HepG2 (cell line): ENCODE results near the gene GNA15. TPM values are rescaled to one million over a fixed set of nuclear protein-coding genes. Genes with fewer than 3 reads are reported as not detected.

Experiments used
- AHR ChIP-seq: IDR thresholded peaks from 2 replicates; pipeline ENCODE4 v1.6.1; 2018; ENCODE audit warnings: missing genetic modification reagents, missing compliant biosample characterization
- ESRRA ChIP-seq: sonication (generic); formaldehyde crosslinking; IDR thresholded peaks from 2 replicates; pipeline ENCODE4 v1.5.1; 2020; ENCODE audit warnings: mild to moderate bottlenecking, low read depth, missing genetic modification reagents
- ETV5 ChIP-seq: IDR thresholded peaks from 2 replicates; pipeline ENCODE4 v1.6.1; 2018; ENCODE audit warnings: missing biosample characterization, missing genetic modification reagents, inconsistent platforms, borderline replicate concordance
- EZH2 ChIP-seq: conservative IDR thresholded peaks from 2 replicates; pipeline ENCODE4 v1.6.1; 2012; ENCODE audit warnings: mild to moderate bottlenecking, low read depth, low read length, moderate library complexity
- MED1 ChIP-seq: sonication (generic); formaldehyde crosslinking; IDR thresholded peaks from 2 replicates; pipeline ENCODE4 v1.4.0; 2020; ENCODE audit warnings: missing genetic modification reagents
- NR2F6 ChIP-seq, 2 experiments: IDR thresholded peaks; 2 replicates each; pipeline ENCODE4 v1.6.1; 2016; ENCODE audit warnings: antibody characterized with exemption in 1 of 2, mild to moderate bottlenecking in 1 of 2
- PCBP1 ChIP-seq: fragments of 200-400 bp; formaldehyde crosslinking; IDR thresholded peaks from 2 replicates; pipeline ENCODE4 v1.6.1; 2017; ENCODE audit warnings: mild to moderate bottlenecking, low read depth, low read length, borderline replicate concordance
- SETDB1 ChIP-seq: sonication (generic); formaldehyde crosslinking; IDR thresholded peaks from 2 replicates; pipeline ENCODE4 v1.5.1; 2020; ENCODE audit warnings: missing genetic modification reagents, mild to moderate bottlenecking, borderline replicate concordance
- SIX4 ChIP-seq: sonication (generic); formaldehyde crosslinking; IDR thresholded peaks from 2 replicates; pipeline ENCODE4 v1.4.0; 2020; ENCODE audit warnings: missing genetic modification reagents
- SMC3 ChIP-seq: IDR thresholded peaks from 2 replicates; pipeline ENCODE4 v1.6.1; 2011; ENCODE audit warnings: low read length, improper control_type of control experiment
- TAF1 ChIP-seq: sonication (generic); formaldehyde crosslinking; IDR thresholded peaks from 2 replicates; pipeline ENCODE4 v1.4.0; 2020; ENCODE audit warnings: missing genetic modification reagents
- ZFP36L2 ChIP-seq: sonication (generic); formaldehyde crosslinking; IDR thresholded peaks from 2 replicates; pipeline ENCODE4 v1.4.0; 2020; ENCODE audit warnings: missing genetic modification reagents
- ZSCAN25 ChIP-seq: sonication (generic); formaldehyde crosslinking; IDR thresholded peaks from 2 replicates; pipeline ENCODE4 v1.8.0; 2022; ENCODE audit warnings: mild to moderate bottlenecking, missing genetic modification reagents
- ZSCAN30 ChIP-seq: sonication (generic); formaldehyde crosslinking; IDR thresholded peaks from 2 replicates; pipeline ENCODE4 v1.5.0; 2020; ENCODE audit warnings: mild to moderate bottlenecking, missing genetic modification reagents
- polyA plus RNA-seq, 8 experiments: library from polyadenylated mRNA; depleted of rRNA in 3 of 8; stranded (reverse) in 7 of 8; unstranded in 1 of 8; fragments of >200 nt; fragmentation: Illumina TruSeq in 4 of 8; extraction: Trizol in 4 of 8; gene quantifications; 2 replicates each; pipeline versions ENCODE4 v1.2.1 to v1.2.3, GENCODE V29; 2011 to 2016; ENCODE audit warnings: low read depth in 4 of 8, missing spikeins in 1 of 8, mixed read lengths in 1 of 8; ENCODE audit not compliant: insufficient read depth in 1 of 8
- total RNA-seq, 5 experiments: library from RNA; depleted of rRNA; stranded (reverse); fragments of >200 nt; fragmentation: Illumina TruSeq; extraction: Trizol; gene quantifications; 2 replicates each; pipeline ENCODE4 v1.2.3, GENCODE V29; 2016; ENCODE audit warnings: low read depth in 1 of 5
- TF ChIP-seq, protein P1 (sequence below): sonication (generic); formaldehyde crosslinking; IDR thresholded peaks from 2 replicates; pipeline ENCODE4 v1.5.0; 2020; ENCODE audit warnings: mild to moderate bottlenecking, missing genetic modification reagents
- TF ChIP-seq, protein P2 (sequence below): sonication (generic); formaldehyde crosslinking; IDR thresholded peaks from 2 replicates; pipeline ENCODE4 v1.4.0; 2020; ENCODE audit warnings: missing genetic modification reagents, borderline replicate concordance
- TF ChIP-seq, protein P3 (sequence below): sonication (generic); formaldehyde crosslinking; IDR thresholded peaks from 2 replicates; pipeline ENCODE4 v1.4.0; 2020; ENCODE audit warnings: mild to moderate bottlenecking, low read depth, missing genetic modification reagents
- TF ChIP-seq, protein P4 (sequence below): sonication (generic); formaldehyde crosslinking; conservative IDR thresholded peaks from 2 replicates; pipeline ENCODE4 v1.8.0; 2022; ENCODE audit warnings: mild to moderate bottlenecking, moderate library complexity, missing genetic modification reagents
- TF ChIP-seq, protein P5 (sequence below): sonication (generic); formaldehyde crosslinking; IDR thresholded peaks from 2 replicates; pipeline ENCODE4 v1.5.1; 2020; ENCODE audit warnings: mild to moderate bottlenecking, missing genetic modification reagents, moderate library complexity

Gene GNA15
- total and polyA plus RNA-seq, 2 of the 13 experiments (the other 11 are each of a cell fraction or from before 2014, with no cell fraction given), result not detected

DNA sequence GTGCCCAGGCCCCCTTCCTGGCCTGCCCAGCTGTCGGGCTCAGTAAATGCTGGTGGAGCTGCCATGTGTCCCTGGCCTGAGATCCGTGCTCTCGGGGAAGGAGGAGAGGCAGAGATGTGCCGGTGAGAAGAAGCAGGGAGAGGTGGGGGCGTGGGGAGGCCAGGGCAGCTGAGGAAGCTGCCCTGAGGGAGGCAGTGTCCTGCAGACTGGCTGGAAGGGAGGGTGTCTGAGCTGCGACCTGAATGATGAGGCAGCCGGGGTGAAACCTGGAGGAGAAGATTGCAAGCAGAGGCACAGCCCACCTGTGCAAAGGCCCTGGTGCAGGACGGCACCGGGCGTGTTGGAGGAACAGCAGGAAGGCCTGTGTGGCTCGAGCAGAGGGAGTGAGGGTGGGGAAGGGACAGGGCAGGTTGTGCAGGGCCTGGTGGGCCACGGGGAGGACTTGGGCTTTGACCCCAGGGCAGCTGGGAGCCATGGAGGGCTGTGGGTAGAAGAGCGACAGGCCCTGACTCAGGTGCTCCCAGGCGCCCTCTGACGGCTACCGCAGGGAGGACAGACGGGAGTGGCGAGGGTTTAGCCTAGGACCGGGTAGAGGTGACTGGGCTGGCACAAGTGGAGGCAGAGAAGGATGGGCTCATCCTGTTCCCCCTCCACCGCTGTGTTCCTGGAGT lies 74.6 kb downstream of the GNA15 start (continued):
- TF ChIP-seq, protein P1, sequence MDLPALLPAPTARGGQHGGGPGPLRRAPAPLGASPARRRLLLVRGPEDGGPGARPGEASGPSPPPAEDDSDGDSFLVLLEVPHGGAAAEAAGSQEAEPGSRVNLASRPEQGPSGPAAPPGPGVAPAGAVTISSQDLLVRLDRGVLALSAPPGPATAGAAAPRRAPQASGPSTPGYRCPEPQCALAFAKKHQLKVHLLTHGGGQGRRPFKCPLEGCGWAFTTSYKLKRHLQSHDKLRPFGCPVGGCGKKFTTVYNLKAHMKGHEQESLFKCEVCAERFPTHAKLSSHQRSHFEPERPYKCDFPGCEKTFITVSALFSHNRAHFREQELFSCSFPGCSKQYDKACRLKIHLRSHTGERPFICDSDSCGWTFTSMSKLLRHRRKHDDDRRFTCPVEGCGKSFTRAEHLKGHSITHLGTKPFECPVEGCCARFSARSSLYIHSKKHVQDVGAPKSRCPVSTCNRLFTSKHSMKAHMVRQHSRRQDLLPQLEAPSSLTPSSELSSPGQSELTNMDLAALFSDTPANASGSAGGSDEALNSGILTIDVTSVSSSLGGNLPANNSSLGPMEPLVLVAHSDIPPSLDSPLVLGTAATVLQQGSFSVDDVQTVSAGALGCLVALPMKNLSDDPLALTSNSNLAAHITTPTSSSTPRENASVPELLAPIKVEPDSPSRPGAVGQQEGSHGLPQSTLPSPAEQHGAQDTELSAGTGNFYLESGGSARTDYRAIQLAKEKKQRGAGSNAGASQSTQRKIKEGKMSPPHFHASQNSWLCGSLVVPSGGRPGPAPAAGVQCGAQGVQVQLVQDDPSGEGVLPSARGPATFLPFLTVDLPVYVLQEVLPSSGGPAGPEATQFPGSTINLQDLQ (CRISPR knock-in tag), result no peak
- TF ChIP-seq, protein P2, sequence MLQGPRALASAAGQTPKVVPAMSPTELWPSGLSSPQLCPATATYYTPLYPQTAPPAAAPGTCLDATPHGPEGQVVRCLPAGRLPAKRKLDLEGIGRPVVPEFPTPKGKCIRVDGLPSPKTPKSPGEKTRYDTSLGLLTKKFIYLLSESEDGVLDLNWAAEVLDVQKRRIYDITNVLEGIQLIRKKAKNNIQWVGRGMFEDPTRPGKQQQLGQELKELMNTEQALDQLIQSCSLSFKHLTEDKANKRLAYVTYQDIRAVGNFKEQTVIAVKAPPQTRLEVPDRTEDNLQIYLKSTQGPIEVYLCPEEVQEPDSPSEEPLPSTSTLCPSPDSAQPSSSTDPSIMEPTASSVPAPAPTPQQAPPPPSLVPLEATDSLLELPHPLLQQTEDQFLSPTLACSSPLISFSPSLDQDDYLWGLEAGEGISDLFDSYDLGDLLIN (CRISPR knock-in tag), result no peak
- TF ChIP-seq ESRRA (CRISPR knock-in tag) (no peak), EZH2 (no peak), ZFP36L2 (CRISPR knock-in tag) (no peak), ZSCAN25 (CRISPR knock-in tag) (no peak), ETV5 (CRISPR knock-in tag) (no peak), SMC3 (peak; percentile 26; the same call in 1 of the 2 replicates), ZSCAN30 (no peak), TAF1 (CRISPR knock-in tag) (no peak), SIX4 (no peak), PCBP1 (peak; percentile 73; the same call in 1 of the 2 replicates), SETDB1 (no peak), AHR (CRISPR knock-in tag) (no peak), NR2F6 (IDR thresholded peaks at IDR 0.05) (no peak), NR2F6 (CRISPR knock-in tag; IDR thresholded peaks at IDR 0.05) (no peak), MED1 (CRISPR knock-in tag) (no peak)
- TF ChIP-seq, protein P3, sequence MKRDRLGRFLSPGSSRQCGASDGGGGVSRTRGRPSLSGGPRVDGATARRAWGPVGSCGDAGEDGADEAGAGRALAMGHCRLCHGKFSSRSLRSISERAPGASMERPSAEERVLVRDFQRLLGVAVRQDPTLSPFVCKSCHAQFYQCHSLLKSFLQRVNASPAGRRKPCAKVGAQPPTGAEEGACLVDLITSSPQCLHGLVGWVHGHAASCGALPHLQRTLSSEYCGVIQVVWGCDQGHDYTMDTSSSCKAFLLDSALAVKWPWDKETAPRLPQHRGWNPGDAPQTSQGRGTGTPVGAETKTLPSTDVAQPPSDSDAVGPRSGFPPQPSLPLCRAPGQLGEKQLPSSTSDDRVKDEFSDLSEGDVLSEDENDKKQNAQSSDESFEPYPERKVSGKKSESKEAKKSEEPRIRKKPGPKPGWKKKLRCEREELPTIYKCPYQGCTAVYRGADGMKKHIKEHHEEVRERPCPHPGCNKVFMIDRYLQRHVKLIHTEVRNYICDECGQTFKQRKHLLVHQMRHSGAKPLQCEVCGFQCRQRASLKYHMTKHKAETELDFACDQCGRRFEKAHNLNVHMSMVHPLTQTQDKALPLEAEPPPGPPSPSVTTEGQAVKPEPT (CRISPR knock-in tag), result no peak
- TF ChIP-seq, protein P4, sequence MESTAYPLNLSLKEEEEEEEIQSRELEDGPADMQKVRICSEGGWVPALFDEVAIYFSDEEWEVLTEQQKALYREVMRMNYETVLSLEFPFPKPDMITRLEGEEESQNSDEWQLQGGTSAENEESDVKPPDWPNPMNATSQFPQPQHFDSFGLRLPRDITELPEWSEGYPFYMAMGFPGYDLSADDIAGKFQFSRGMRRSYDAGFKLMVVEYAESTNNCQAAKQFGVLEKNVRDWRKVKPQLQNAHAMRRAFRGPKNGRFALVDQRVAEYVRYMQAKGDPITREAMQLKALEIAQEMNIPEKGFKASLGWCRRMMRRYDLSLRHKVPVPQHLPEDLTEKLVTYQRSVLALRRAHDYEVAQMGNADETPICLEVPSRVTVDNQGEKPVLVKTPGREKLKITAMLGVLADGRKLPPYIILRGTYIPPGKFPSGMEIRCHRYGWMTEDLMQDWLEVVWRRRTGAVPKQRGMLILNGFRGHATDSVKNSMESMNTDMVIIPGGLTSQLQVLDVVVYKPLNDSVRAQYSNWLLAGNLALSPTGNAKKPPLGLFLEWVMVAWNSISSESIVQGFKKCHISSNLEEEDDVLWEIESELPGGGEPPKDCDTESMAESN (CRISPR knock-in tag), result no peak
- TF ChIP-seq, protein P5, sequence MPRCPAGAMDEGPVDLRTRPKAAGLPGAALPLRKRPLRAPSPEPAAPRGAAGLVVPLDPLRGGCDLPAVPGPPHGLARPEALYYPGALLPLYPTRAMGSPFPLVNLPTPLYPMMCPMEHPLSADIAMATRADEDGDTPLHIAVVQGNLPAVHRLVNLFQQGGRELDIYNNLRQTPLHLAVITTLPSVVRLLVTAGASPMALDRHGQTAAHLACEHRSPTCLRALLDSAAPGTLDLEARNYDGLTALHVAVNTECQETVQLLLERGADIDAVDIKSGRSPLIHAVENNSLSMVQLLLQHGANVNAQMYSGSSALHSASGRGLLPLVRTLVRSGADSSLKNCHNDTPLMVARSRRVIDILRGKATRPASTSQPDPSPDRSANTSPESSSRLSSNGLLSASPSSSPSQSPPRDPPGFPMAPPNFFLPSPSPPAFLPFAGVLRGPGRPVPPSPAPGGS (CRISPR knock-in tag), result no peak
